22Rv1 (cell line): ENCODE results near the gene KIF1C.

Experiments
- ZFX ChIP-seq: fragments of 450-650 bp; IDR thresholded peaks from 2 replicates; pipeline ENCODE4 v1.6.1; 2017; ENCODE audit warnings: antibody characterized with exemption, borderline replicate concordance
- TF ChIP-seq, protein P1 (sequence below): fragments of 450-650 bp; IDR thresholded peaks from 2 replicates; pipeline ENCODE4 v1.5.1; 2017; ENCODE audit warnings: mild to moderate bottlenecking

DNA sequence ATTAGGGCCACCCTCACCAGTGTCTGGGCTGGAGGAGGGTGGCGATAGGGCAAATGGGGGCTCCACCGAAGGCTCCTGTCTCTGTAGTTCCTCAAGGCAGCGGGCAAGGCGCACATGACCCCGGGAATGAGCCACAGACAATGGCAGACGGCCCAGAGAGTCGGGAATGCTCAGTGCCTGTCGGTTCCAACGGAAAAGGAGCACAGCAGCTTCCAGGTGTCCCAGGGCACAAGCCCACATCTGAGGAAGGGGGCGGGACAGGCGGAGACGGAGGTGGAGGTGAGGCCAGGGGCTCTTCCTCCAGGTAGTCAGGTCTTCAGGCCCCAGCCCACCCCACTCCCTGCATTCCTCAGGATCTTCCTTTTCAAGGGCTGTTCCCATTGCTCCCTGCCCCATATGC is 25.0 kb upstream of the KIF1C start:
- TF ChIP-seq, protein P1, sequence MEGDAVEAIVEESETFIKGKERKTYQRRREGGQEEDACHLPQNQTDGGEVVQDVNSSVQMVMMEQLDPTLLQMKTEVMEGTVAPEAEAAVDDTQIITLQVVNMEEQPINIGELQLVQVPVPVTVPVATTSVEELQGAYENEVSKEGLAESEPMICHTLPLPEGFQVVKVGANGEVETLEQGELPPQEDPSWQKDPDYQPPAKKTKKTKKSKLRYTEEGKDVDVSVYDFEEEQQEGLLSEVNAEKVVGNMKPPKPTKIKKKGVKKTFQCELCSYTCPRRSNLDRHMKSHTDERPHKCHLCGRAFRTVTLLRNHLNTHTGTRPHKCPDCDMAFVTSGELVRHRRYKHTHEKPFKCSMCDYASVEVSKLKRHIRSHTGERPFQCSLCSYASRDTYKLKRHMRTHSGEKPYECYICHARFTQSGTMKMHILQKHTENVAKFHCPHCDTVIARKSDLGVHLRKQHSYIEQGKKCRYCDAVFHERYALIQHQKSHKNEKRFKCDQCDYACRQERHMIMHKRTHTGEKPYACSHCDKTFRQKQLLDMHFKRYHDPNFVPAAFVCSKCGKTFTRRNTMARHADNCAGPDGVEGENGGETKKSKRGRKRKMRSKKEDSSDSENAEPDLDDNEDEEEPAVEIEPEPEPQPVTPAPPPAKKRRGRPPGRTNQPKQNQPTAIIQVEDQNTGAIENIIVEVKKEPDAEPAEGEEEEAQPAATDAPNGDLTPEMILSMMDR, result no peak
- TF ChIP-seq ZFX, result no peak
